Activated CD8-positive, alpha-beta T cell treated with anti-CD3 and anti-CD28 coated beads, Interleukin-2, amount 10 ng/mL, durations not matched to agents 7 days and 5 days (primary cell): Measurements from ENCODE around the gene ASTN2. TPM values are rescaled to one million over a fixed set of nuclear protein-coding genes. Genes with fewer than 3 reads are reported as not detected.

Experiments used
- ATAC-seq: fragments of 150-1000 bp; cut with Tn5 transposase; one replicate; pipeline ENCODE4 v1.10.0; 2021; ENCODE audit warnings: moderate library complexity
- CTCF ChIA-PET: fragments of 350-600 bp; sonication (Branson Sonifier 250); formaldehyde crosslinking; loops from one replicate; lab custom pipeline; 2021; ENCODE audit warnings: antibody characterized with exemption; lab: Charles Lee
- POLR2A ChIA-PET: fragments of 350-600 bp; sonication (Branson Sonifier 250); formaldehyde crosslinking; loops from one replicate; lab custom pipeline; 2021; ENCODE audit warnings: antibody characterized with exemption; lab: Charles Lee
- DNase-seq: peaks from one replicate; pipeline ENCODE4 v3.0.0-alpha.2; 2020
- H3K27ac Mint-ChIP-seq: one replicate; pipeline ENCODE4 v1.8.0; 2021; ENCODE audit warnings: mild to moderate bottlenecking, mixed read lengths
- H3K27me3 Mint-ChIP-seq: one replicate; pipeline ENCODE4 v1.8.0; 2021; ENCODE audit warnings: low read depth, mixed read lengths
- H3K36me3 Mint-ChIP-seq: one replicate; pipeline ENCODE4 v1.8.0; 2021; ENCODE audit warnings: low read depth, mixed read lengths
- H3K4me1 Mint-ChIP-seq: one replicate; pipeline ENCODE4 v1.8.0; 2021; ENCODE audit warnings: low read depth, mixed read lengths
- H3K4me3 Mint-ChIP-seq: one replicate; pipeline ENCODE4 v1.8.0; 2021; ENCODE audit warnings: mild to moderate bottlenecking, mixed read lengths
- H3K9me3 Mint-ChIP-seq: one replicate; pipeline ENCODE4 v1.8.0; 2022; ENCODE audit warnings: mixed read lengths; ENCODE audit not compliant: insufficient read depth
- total RNA-seq, 2 experiments: library from RNA; stranded (reverse); gene quantifications; one replicate each; pipeline ENCODE4 v1.2.3, GENCODE V29; 2021

ASTN2 gene
- total RNA-seq, 2 experiments from 2014 or later, result 4.7 to 4.9 TPM

- no peaks in the 10 kb centered on the region for H3K36me3 Mint-ChIP-seq
- H3K4me1 Mint-ChIP-seq, result no peaks in the 10 kb centered on the region
- ChIA-PET POLR2A (no interaction called here), CTCF (no interaction called here)
- H3K9me3 Mint-ChIP-seq, result peaks cover 3% of the 10 kb centered on the region
- DNase-seq (no peak), ATAC-seq (no peak)
- no peaks in the 10 kb centered on the region for H3K27me3 Mint-ChIP-seq
- no peak overlapping the region for H3K27ac Mint-ChIP-seq
- no peak overlapping the region for H3K4me3 Mint-ChIP-seq
These were observed 149.6 kb downstream of the ASTN2 start for GRCh38 chr9:117265253-117265652.

DNA sequence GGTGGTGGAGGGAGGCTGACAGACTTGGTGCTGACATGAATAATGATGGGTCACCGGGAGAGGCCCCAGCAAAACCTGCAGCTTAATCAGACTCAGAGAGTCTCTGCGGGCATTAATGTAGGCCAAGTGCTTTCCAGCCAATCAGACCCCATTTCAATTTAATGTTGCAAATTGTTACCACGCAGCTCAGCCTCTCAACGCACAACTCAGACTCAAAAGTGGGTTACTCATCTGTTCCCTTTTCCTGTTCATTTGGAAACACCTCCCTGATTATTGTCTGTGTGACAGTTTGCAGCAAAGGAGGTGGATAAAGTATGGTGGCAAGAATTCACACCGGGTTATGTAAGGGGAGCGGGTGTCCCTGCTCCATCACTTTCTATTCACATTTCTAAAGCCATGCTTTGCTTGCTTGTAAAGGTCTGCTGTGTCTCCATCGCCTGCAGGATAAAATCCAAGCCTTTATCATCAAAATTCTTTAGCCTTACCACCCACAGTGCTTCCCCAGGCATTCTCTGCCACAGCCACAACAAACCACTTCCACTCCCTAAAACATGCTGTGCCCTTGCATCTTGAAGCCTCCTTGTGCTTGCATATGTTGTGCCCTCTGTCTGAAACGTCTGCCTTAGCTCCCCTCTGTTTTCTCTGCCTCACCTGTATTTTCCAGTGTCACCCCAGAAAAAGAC is 156.5 kb downstream of the ASTN2 start:
- Mint-ChIP-seq H3K9me3 (no peaks in the 10 kb centered on the region), H3K27ac (no peak overlapping the region), H3K4me1 (no peaks in the 10 kb centered on the region), H3K36me3 (no peaks in the 10 kb centered on the region), H3K4me3 (no peak overlapping the region), H3K27me3 (no peaks in the 10 kb centered on the region)
- ChIA-PET CTCF (no interaction called here), POLR2A (no interaction called here)
- no peak for ATAC-seq
- DNase-seq, result no peak

GRCh38 chr9:117253261-117253660 is 161.6 kb downstream of the ASTN2 start:
- H3K4me3 Mint-ChIP-seq, result no peak overlapping the region
- ChIA-PET POLR2A (no interaction called here), CTCF (no interaction called here)
- H3K27ac Mint-ChIP-seq, result no peak overlapping the region
- no peaks in the 10 kb centered on the region for H3K36me3 Mint-ChIP-seq
- DNase-seq (no peak), ATAC-seq (no peak)
- no peaks in the 10 kb centered on the region for H3K27me3 Mint-ChIP-seq
- no peaks in the 10 kb centered on the region for H3K9me3 Mint-ChIP-seq
- no peaks in the 10 kb centered on the region for H3K4me1 Mint-ChIP-seq

- H3K4me1 Mint-ChIP-seq, result no peaks in the 10 kb centered on the region
- H3K9me3 Mint-ChIP-seq, result no peaks in the 10 kb centered on the region
- ChIA-PET POLR2A (no interaction called here), CTCF (no interaction called here)
- H3K36me3 Mint-ChIP-seq, result no peaks in the 10 kb centered on the region
- no peak overlapping the region for H3K4me3 Mint-ChIP-seq
- no peak overlapping the region for H3K27ac Mint-ChIP-seq
- no peaks in the 10 kb centered on the region for H3K27me3 Mint-ChIP-seq
- DNase-seq (no peak), ATAC-seq (no peak)
These were observed 164.1 kb downstream of the ASTN2 start for GRCh38 chr9:117250610-117251215.

- ChIA-PET CTCF (no interaction called here), POLR2A (no interaction called here)
- no peaks in the 10 kb centered on the region for H3K36me3 Mint-ChIP-seq
- H3K27me3 Mint-ChIP-seq, result no peaks in the 10 kb centered on the region
- no peak overlapping the region for H3K27ac Mint-ChIP-seq
- no peak overlapping the region for H3K4me3 Mint-ChIP-seq
- no peak for DNase-seq
- no peak for ATAC-seq
- H3K4me1 Mint-ChIP-seq, result no peaks in the 10 kb centered on the region
- no peaks in the 10 kb centered on the region for H3K9me3 Mint-ChIP-seq
These were observed 165.1 kb downstream of the ASTN2 start for GRCh38 chr9:117249799-117250198.

- Mint-ChIP-seq H3K27me3 (no peaks in the 10 kb centered on the region), H3K4me3 (no peak overlapping the region), H3K36me3 (no peaks in the 10 kb centered on the region), H3K9me3 (no peaks in the 10 kb centered on the region), H3K4me1 (no peaks in the 10 kb centered on the region), H3K27ac (no peak overlapping the region)
- no peak for DNase-seq
- no peak for ATAC-seq
- ChIA-PET CTCF (no interaction called here), POLR2A (no interaction called here)
These were observed 167.6 kb downstream of the ASTN2 start for GRCh38 chr9:117247266-117247665.

DNA sequence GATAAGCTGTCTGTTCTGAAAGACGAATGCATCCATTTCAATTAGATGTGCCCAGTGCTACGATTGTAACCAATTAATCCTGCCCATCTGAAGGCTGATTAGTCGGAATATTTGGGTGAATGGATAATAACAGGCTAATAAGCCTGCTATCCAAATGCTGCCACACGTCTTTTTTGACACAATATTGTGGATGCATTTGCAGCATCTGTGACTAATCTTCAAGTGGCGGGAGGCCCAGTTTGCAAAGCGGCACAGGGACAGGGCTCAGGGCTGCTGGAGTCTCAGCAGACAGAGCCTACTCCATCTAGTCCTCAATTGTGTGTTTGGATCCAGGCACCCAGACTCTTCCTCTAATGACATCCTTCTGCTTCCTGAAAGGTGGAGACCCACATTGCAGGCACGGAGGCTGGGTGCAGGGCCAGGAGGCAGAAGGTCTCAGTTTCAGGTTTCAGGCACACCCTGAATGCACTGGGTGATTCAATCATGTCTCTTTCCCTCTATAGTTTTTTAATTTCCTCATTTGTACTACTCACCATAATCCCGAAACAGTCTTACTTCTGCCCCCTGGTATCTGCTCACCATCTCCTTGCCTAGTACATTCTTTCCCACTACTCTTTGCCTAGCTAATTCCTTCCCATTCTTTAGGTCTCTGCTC is 169.6 kb downstream of the ASTN2 start:
- ATAC-seq (no peak), DNase-seq (no peak)
- no peaks in the 10 kb centered on the region for H3K4me1 Mint-ChIP-seq
- no peak overlapping the region for H3K4me3 Mint-ChIP-seq
- no peak overlapping the region for H3K27ac Mint-ChIP-seq
- POLR2A ChIA-PET, result no interaction called here
- H3K36me3 Mint-ChIP-seq, result no peaks in the 10 kb centered on the region
- no peaks in the 10 kb centered on the region for H3K9me3 Mint-ChIP-seq
- H3K27me3 Mint-ChIP-seq, result no peaks in the 10 kb centered on the region
- CTCF ChIA-PET, result no interaction called here

DNA sequence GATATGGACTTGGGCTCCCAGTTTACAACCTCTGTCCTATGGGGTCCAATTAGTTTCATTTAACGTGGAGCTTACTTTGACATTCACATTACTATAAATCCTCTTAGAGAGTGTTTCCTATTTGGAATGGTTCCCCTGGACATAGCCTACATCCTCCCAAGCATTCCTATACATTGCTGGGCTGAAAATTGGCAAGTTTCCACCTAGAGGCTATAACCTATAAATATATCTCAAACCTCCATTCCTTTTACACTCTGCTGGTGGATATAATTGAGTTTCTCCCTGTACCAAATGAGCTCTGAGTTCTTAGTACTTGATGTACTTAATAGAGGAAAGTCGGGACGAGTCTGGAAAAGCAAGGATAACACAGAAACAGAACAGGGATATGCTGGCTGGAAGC is 172.8 kb downstream of the ASTN2 start:
- no peaks in the 10 kb centered on the region for H3K4me1 Mint-ChIP-seq
- no peak overlapping the region for H3K27ac Mint-ChIP-seq
- DNase-seq (no peak), ATAC-seq (no peak)
- no peaks in the 10 kb centered on the region for H3K36me3 Mint-ChIP-seq
- ChIA-PET CTCF (no interaction called here), POLR2A (no interaction called here)
- H3K4me3 Mint-ChIP-seq, result no peak overlapping the region
- no peaks in the 10 kb centered on the region for H3K9me3 Mint-ChIP-seq
- H3K27me3 Mint-ChIP-seq, result no peaks in the 10 kb centered on the region

DNA sequence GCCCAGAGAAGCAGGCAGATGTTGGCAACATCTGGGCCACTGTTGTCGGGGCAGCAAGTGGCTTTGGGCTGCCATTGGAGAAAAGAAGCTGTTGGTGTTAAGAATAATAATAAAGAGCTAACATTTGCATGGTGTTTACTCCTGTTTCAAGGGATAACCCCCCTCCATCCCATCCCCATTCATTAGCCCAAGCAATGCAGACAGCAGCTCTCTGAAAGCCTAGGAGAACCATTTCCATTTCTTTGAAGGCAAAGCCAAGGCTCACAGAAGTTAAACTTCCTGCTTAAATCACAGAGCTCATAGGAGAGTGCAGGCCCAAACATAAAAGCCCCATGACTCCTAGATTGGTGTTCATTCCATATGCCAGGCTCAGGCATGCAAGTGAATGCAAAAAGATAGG is 175.4 kb downstream of the ASTN2 start:
- Mint-ChIP-seq H3K27me3 (no peaks in the 10 kb centered on the region), H3K36me3 (no peaks in the 10 kb centered on the region), H3K27ac (no peak overlapping the region), H3K4me3 (no peak overlapping the region), H3K9me3 (no peaks in the 10 kb centered on the region), H3K4me1 (no peaks in the 10 kb centered on the region)
- DNase-seq (no peak), ATAC-seq (no peak)
- POLR2A ChIA-PET, result no interaction called here
- CTCF ChIA-PET, result no interaction called here

GRCh38 chr9:117234103-117234502 is 180.8 kb downstream of the ASTN2 start:
- DNase-seq (no peak), ATAC-seq (no peak)
- ChIA-PET CTCF (no interaction called here), POLR2A (no interaction called here)
- H3K27ac Mint-ChIP-seq, result no peak overlapping the region
- no peaks in the 10 kb centered on the region for H3K36me3 Mint-ChIP-seq
- H3K4me3 Mint-ChIP-seq, result no peak overlapping the region
- no peaks in the 10 kb centered on the region for H3K9me3 Mint-ChIP-seq
- H3K4me1 Mint-ChIP-seq, result no peaks in the 10 kb centered on the region
- H3K27me3 Mint-ChIP-seq, result no peaks in the 10 kb centered on the region

DNA sequence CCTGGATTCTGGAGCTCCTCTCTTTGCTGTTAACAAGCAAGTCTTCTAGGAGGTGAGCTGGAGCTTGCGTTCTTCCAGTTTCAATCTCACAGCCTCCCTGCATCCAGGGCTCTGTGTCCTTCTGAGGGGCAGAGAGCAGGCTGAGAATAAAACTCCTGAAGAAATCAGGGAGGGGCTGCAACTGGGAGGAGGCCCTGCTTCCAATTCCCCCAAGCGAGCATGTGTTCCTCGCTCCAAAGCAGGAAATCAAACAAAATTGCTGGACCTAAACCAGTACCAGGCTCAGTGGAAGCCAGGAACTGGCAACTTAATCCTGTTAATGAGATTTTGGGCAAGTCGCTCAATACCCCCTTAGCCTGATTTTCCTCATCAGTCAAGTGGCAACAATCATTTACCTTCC is 181.8 kb downstream of the ASTN2 start:
- no peak for ATAC-seq

DNA sequence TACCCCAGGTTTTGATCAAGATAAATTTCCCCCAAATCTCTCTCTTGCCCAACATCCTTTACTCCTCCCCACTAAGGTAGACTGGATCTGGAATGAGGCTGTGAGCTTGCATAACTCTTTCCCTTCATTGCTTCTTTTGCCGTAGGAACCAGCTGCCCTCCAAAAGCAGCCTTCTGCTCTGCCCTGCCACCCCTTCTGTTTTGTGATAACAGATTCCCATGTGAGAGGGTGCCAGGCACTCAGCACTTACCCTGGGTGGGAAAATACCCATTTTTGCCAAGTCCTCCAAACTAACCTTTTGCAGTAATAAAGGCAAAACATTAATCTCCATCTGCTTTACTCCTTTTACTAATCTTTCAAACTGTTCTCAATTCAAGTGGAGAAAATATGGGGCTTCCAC is 182.6 kb downstream of the ASTN2 start:
- ATAC-seq, result no peak

More for the DNA sequence above, 181.8 kb downstream of the ASTN2 start:
- DNase-seq, result no peak
- POLR2A ChIA-PET, result no interaction called here
- CTCF ChIA-PET, result no interaction called here
- H3K4me3 Mint-ChIP-seq, result no peak overlapping the region
- no peaks in the 10 kb centered on the region for H3K9me3 Mint-ChIP-seq
- H3K27ac Mint-ChIP-seq, result no peak overlapping the region
- no peaks in the 10 kb centered on the region for H3K36me3 Mint-ChIP-seq
- H3K27me3 Mint-ChIP-seq, result no peaks in the 10 kb centered on the region
- H3K4me1 Mint-ChIP-seq, result no peaks in the 10 kb centered on the region

More for the DNA sequence above, 182.6 kb downstream of the ASTN2 start:
- Mint-ChIP-seq H3K27me3 (no peaks in the 10 kb centered on the region), H3K27ac (no peak overlapping the region), H3K4me1 (no peaks in the 10 kb centered on the region), H3K36me3 (no peaks in the 10 kb centered on the region), H3K4me3 (no peak overlapping the region), H3K9me3 (no peaks in the 10 kb centered on the region)
- ChIA-PET CTCF (no interaction called here), POLR2A (no interaction called here)
- DNase-seq, result no peak
